Stomach (tissue), 4 donors: Measurements from ENCODE around the gene YEATS4.

ENCODE experiments used
- POLR2AphosphoS5 ChIP-seq, 3 donors: sonication (generic); formaldehyde crosslinking; IDR thresholded peaks; one replicate each; pipeline ENCODE4 v1.6.1; 2016; ENCODE audit warnings: antibody characterized with exemption in 3 of 3
- TF ChIP-seq, protein P1 (sequence below), 7 experiments: fragments of 450-650 bp in 4 of 7; fragments of 200-600 bp in 3 of 7; sonication (generic) in 3 of 7; IDR thresholded peaks; one replicate each; pipeline ENCODE4 v1.5.1; 2016 to 2019; ENCODE audit warnings: antibody characterized with exemption in 7 of 7, control low read depth in 2 of 7, mild to moderate bottlenecking in 1 of 7

DNA sequence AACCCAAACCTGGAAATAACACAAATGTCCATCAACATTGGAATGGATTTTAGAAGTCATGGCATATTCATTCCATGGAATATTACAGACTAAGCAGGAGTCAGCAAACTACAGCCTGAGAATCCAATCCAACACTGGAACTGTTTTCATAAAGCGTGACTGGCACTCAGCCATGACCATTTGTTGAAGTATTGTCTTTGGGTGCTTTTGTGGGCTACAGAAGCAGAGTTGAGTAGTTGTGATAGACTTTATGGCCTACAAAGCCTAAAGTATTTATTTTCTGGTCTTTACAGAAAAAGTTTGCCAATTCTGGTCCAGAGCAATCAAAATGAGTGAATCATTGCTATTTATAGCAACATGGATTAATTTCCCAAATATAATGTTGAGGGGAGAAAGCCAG, 76.1 kb downstream of the YEATS4 start:
- TF ChIP-seq, protein P1, sequence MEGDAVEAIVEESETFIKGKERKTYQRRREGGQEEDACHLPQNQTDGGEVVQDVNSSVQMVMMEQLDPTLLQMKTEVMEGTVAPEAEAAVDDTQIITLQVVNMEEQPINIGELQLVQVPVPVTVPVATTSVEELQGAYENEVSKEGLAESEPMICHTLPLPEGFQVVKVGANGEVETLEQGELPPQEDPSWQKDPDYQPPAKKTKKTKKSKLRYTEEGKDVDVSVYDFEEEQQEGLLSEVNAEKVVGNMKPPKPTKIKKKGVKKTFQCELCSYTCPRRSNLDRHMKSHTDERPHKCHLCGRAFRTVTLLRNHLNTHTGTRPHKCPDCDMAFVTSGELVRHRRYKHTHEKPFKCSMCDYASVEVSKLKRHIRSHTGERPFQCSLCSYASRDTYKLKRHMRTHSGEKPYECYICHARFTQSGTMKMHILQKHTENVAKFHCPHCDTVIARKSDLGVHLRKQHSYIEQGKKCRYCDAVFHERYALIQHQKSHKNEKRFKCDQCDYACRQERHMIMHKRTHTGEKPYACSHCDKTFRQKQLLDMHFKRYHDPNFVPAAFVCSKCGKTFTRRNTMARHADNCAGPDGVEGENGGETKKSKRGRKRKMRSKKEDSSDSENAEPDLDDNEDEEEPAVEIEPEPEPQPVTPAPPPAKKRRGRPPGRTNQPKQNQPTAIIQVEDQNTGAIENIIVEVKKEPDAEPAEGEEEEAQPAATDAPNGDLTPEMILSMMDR (IDR thresholded peaks at IDR 0.05), result no peak
- no peak for TF ChIP-seq POLR2AphosphoS5 (IDR thresholded peaks at IDR 0.05)
